Activated CD4-positive, CD25-positive, alpha-beta regulatory T cell treated with anti-CD3 and anti-CD28 coated beads, Interleukin-2, amount 50 U/mL, for 16 hours (primary cell): ENCODE results near the gene ARHGAP12.

Experiments used
- DNase-seq: peaks from one replicate; pipeline ENCODE4 v3.0.0-alpha.2; 2020; ENCODE audit warnings: low read depth, low spot score

ARHGAP12 gene

DNA sequence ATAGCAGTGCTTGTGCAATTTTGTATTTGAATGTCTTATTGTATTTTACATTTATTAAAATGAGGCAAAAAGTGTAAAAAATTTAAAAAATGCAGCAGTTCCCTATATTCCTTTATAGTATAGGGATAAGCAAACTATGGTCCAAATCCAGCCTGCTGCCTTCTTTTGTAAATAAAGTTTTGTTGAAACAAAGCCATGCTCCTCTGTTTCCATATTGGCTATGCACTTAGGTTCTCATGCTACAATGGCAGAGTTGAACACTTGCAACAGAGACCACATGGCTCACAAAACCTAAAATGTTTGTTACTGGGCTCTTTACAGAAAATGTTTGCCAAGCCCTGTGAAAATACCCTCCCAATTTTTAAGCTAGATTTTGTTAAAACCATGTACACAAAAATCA lies 50.1 kb downstream of the ARHGAP12 start:
- no peak for DNase-seq

DNA sequence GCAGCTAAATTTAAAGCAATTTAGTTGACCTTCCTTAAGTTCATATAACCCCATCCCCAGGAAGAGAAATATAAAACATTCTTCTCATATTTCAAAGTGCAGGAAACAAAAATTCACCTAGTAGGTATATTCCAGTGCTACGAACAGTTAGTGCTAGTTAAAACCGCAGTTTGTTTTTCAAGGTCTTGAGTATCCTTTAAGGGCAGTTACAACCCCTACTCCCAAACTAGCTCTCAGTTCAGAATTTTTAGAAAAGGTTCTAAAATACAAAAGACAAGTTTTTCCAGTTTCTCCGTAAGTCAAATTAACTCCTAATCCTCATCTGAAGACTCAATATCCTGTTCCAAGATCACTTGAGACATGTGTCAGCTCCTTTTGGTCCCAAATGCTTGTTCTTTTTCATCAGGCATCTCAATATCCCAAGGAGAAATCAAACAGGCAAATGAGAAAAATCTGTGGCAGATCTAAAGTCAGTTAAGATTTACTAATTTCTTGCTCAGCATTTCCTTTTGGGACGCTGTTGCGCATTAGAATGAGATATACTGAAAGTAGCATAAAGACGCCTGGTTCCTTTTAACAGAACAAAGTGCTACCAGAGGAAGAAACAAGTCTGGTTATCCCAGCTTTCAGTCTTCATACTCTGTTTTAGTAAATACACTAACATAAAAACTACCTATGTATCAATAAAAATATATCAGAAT lies 51.8 kb downstream of the ARHGAP12 start:
- DNase-seq = no peak

DNA sequence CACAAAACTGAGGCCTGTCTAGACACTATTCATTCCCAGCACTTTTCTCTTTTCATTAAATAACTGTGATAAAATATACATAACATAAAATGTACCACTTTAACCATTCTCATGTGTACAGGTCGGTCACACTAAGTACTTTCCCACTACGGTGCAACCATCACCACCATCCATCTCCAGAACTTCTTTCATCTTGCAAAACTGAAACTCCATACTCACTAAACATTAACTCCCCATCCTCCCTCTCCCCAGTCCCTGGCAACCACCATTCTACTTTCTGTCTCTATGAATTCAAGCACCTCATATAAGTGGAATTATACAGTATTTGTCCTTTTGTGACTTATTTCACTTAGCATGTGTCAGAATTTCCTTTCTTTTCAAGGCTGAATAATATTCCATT lies 53.0 kb downstream of the ARHGAP12 start:
- DNase-seq = no peak

DNA sequence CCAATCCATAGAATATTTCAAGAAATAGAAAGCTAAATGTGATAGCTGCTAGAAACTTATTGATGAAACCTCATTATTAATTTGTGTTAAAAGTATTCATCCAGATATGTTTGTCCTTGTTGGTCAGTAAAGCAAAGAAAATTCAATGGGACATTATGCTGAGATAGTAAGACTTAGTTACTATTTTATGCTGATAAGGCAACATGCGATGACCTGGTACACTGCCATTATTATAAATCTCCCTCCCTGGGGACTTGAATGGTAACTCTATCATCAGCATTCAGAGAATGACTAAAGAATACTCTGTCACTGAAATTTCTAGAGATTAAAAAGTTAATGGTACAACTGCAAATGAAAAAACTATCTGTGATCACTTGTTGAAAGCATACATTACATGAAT lies 54.9 kb downstream of the ARHGAP12 start:
- no peak for DNase-seq

DNA sequence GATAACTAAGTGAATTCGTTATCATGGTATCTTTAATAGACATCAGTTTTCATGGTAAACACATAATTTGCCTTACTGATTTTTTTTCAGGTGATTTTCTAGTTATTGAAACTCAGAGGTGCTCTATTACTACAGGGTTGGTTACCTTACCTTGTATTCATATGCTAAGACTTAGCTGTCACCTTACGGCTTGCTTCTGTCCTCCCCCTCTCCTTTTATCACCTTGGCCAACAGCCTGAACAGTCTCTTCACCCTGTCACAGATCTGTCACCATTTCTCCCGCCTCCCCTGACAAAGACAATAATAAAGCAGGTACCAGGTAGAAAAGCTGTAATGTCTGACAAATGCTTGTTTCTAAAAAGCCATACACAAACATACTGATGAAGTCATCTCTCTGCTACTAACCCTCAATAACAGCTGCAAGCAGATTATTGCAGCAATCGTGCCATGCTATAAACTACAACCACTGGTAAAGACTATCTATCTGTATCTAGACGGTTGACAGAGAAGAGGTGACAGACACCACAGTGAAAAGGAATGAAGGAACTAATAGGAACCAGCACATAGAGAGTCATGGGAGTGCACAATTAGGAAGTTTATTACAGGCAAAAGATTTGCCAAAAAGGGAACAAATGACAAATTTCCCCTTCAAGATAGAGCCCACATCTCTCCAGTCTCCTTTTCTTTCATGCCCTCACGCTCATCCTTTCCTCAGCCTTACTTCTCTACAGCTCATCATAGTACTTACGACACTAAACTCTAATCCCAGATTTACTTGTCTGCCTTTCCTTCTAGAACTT lies 57.2 kb downstream of the ARHGAP12 start:
- DNase-seq = no peak

DNA sequence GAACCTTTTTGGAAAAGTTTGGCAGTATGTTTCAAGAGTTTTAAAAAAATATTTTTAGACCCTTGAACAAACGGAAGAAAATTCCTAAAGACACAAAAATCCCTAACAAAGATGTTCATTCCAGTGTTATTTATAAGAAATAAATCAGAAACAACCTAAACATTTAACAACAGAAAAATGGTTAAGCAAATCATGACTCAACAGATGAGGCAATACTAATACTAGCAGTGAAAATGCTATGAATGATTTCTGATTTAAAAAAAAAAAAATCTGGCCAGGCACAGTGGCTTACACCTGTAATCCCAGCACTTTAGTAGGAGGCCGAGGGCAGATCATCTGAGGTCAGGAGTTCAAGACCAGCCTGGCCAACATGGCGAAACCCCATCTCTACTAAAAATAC lies 61.0 kb downstream of the ARHGAP12 start:
- no peak for DNase-seq

DNA sequence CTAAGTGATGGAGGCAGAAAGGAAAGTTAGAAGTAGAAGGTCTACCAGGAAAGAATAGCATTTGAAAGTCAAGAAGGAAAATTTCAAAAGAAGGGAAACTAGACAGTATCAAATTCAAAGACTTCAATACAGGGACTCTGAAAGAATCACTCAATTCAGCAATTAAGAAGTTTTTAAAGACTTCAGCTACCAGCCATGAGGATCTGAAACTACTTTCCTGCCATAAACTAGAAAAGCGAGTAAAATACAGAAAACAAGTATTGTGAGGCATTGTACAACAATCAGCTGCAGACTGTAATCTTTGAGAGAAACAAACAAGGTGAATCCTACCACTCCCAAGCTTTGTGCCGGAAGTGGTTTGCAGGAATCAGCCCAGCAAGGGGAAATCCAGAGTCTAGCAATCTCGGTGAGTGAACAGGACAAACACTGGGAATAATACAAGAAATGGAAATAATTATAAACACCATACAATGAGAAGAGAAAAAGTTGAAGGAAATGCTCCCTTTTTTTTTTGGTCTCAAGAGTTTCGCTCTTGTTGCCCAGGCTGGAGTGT lies 62.4 kb downstream of the ARHGAP12 start:
- no peak for DNase-seq

DNA sequence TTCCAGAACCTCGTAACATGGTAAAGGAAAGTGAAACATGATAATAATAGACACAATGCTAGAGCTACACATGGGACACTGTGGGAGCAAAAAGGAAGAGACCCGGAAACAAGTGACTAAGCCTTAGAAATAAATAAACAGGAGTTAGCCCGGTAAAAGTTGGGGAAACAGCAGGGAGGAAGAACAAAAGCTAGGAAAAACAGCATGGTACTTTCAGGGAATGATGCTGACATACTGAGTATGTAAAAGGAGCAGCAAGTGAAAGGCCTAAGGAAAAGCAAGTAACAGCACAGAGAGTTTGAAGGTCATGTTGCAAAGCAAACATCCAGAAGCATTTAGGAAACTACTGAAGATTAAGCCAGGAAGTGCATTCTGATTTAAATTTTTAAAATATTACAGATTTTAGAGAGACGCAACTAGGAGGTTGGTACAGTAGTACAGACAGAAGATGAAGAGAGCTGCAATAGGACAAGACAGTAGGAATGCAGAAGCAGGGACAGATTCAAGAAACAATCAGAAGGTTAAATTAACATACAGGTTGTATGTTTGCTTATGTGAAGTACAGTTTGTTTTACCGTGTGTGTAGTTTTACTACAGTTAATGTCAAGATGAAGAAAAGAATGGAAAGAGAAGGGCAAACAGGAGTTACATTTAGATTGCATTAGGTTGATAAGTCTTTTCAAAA lies 63.7 kb downstream of the ARHGAP12 start:
- DNase-seq = no peak

DNA sequence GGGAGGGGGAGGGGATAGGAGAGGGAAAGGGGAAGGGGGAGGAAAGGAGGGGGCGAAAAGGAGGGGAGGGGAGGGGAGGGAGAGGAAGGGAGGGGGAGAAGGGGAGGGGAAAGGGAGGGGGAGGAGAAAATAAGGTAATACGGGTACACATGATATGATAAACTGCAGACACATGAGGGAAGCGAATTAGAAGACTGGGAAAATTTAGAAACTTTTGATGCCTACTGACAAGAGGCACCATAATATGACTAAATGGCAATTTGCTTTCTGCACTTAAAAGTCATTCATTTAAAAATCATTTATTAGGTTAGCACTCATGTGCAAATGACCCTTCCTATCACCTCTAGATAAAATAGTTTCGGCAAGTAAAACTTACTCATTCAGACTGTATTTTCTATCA lies 73.6 kb downstream of the ARHGAP12 start:
- DNase-seq = no peak

DNA sequence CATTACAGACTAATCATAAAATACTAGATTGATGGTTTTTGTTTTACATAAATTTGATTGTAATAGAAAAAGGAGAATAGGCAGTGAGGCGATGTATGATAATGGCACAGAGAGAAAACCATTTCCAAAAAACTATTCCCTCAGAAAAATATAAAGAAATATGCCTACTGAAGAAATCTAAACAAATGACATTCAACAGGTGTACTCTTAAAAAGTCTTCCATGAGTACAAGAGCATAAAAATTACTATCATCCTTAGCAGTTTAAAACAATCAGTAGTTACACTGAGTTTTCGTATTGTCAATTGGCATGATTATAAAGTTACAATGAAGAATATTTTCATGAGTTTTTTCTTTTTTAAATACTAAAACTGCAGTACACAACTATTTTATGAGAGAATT lies 75.0 kb downstream of the ARHGAP12 start:
- no peak for DNase-seq

DNA sequence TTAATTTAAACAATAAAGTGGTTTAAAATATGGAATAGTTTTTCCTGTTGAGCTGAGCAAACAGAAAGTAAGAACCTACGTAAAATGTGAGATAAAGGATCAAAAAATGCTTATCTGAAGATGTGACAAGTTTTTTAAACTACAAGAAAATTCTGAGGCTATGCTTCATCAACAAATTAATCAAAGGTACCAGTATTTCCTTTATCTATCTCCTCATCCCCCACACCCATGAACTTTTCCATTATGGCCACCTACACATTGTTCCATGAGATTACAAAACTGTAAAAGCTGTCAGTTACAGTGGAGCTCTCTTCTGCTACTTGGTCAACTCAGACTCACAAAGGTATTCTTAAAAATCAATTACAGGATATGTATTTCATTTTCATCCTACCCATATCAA lies 77.4 kb downstream of the ARHGAP12 start:
- DNase-seq = no peak

DNA sequence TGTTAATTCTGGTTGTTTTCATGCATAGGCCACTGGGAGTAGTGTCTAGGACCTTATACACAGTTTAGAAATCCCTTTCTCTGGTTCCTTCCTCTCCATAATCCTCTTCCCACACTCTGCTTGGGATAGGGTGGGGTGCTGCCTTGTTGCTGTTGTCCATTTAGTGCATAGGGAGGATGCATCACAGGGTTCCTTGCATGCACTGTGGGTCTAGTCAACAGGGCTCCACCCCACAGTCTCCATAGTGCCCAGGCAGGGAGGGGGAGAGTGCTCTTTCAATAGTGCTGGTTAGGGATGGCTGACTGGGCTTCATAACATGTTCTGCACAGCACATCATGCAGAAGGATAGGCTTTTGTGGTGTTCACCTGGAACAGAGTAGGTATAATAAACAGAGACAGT lies 81.1 kb downstream of the ARHGAP12 start:
- no peak for DNase-seq

DNA sequence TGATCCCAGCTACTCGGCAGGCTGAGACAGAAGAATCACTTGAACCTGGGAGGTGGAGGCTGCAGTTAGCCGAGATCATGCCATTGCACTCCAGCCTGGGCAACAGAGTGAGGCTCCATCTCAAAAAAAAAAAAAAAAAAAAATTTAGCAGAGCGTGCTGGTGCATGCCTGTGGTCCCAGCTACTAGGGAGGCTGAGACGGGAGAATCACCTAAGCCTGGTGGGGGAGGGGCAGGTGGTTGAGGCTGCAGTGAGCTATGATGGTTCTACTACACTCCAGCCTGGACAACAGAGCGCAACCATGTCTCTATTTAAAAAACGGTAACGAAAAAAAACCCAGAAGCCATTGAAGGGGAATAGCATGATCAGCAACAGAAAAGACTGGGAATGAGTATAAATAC lies 89.9 kb downstream of the ARHGAP12 start:
- DNase-seq = no peak

DNA sequence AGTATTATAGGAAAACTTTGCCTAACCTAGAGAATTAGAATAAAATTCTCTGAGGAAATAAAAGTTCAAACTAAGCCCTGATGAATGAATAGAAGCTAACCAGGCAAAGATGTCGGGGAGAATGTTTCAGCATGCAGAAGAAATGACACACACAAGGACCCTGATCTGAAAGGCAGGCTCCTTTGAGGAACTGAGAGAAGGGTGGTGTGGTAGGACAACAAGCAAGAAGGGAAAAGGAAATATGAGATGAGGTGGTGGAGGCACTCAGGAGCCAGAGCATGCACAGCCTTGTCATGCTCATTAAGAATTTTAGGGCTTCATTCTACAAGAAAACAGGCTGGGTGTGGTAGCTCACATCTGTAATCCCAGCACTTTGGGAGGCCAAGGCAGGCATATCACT lies 90.6 kb downstream of the ARHGAP12 start:
- no peak for DNase-seq

DNA sequence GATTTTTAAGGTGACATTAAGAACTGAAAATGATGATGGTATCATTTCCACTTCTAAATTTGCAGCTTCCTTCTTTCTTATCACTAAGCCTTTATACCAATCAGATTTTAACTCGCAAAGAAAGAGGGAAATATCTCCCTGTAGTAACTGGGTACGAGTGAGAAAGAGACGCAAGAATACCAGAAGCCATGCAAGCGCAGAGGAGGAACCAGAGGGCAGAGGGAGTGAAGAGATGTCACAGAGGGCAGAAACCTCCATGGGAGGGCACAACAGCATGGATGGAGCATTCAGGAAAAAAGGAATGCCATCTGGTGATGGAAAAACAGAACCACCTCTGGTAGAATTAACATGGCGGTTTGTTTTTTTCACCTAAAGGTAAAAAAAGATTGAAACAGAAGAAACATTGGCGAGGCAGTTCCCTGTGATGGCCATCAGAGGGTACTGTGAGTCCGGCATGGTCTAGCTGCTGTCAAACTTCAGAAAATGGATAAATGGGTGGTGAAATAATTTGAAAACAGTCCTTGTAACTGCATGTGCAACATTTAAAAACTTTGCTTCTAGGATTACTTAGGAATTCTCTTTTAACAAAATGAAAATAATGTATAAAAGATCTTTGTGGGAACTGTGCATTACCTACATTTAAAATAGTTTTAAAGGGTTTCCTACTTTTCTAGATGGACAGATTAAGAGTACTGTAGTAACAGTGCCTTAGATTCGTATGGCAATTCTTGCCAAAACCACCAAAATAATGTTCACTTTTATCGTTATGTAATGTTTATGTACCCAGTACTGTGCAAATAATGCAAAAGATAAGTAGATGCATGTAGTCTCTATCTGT lies 91.8 kb downstream of the ARHGAP12 start:
- DNase-seq = no peak

DNA sequence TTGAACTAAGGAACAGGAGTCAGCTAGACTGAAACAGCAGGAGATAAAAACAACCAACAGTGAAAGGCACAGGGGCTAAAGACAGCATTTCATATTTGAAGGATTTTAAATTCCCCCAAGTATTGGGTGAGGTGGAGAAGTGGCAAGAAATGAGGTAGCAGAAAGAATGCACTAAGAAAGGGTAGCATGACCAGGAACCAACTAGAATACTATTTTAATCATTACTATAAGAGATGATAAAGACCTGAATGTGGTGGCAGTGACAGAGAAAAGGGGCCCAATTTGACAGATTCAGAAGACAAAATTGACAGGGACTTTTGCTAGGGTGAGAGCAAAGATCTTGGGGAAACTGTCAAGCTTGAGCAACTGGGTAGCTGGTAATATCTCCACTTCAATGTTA lies 94.9 kb downstream of the ARHGAP12 start:
- no peak for DNase-seq

DNA sequence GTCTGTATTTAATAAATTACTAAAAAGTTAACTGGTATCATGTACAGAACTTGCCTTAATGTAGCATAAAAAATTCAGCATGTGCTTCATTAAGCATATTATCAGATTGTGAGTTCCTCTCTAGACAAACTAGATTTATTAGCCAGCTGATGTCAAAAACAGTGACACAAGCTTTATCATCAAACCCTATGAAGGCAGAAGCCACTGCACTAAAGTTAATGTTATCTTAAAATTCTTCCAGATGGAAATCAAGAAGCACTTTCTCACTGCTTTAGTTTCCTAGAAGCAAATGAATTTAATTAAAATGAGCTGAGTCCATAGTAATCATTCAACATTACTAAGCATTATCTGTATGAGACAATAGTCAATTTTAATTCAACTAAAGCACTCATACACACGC lies 96.4 kb downstream of the ARHGAP12 start:
- no peak for DNase-seq

DNA sequence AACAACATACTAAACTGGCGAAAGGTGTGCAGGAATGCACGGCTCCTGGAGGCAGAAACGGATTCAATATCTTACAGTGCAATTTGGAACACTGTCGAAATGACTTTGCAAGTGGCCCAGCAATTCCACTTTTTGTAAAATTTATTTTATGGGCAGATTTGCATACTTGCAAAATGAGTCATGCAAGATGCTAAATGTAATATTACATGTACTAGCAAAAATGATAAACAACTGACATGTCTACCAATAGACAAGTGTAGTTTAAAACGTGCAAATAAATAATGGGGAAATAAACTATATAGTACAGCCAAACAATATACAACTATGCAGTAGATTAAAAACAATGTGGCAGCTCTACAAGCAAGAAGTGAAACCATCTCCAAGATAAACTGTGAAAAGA lies 97.7 kb downstream of the ARHGAP12 start:
- no peak for DNase-seq

DNA sequence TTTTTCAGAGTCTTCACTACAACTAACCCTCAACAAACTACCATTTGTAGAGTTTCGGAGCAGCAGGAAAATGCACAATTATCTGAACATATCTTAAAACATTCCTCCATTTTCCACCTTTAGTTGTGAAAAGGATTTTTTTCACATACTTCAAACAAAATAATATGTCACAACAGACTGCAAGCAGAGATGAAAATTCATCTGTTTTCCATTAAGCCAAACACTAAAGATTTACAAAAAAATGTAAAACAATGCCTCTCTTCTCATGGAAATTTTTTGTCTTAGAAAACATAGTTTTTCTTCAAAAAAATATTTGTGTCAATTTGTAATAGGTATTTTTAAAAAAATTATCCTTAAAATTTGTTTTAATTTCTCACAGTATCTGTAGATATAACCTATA lies 98.9 kb downstream of the ARHGAP12 start:
- DNase-seq = no peak

DNA sequence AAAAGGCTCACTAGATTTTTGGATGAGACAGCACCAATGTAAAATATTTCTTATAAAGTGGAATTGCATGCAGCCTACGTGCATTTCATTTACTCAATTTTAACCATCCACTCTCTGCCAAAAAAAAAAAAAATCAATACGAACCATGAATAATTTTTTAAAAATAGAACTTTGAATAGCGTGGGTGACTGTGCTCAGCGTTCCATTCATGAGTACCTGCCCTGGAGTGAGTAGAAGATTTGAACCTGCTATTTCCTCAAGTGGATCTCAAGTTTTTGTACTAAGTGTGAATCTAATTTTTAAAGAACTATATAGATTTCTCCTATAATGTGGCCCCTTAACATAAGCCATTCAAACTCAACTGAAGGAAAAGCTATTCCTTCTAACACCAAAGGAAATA lies 105.3 kb downstream of the ARHGAP12 start:
- no peak for DNase-seq

DNA sequence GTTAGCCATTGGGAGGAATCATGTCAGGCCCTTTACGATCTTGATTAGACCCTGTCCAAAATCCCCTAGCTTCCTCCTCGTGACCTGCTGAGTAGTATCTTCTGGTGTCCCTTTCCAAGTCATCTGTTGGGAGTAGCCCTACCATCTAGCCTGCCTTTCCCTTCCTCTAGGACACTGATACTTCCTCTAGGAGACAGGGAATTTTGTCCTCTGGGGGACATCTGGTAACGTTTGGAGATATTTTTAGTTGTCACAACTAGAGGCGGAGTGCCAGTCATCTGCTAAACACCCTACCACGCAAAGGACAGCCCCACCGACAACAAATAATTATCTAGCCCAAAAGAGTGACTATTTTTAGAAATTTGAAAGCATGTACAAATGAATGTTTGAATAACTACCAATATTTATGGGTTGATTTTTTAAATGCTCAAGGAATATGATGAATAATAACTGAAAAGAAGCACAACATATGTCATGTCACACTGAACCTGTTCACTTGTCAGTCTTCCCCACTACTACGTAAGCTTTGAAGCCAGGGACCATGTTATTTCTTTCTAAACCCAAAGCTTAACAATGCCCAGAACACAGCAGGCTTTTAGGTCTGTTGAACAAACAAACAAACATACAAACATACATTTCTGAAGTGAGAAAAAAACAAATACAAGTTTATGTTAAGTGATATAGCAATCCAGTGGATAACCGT lies 105.9 kb downstream of the ARHGAP12 start:
- DNase-seq = no peak
